GM19035 (cell line): ENCODE results near the gene RNASE12.

ENCODE experiments used
- ATAC-seq: cut with Tn5 transposase; IDR thresholded peaks from one replicate; pipeline ENCODE4 v1.9.1; 2021; ENCODE audit not compliant: unreplicated experiment

The RNASE12 gene

GRCh38 chr14:20546877-20547276 is 44.3 kb downstream of the RNASE12 start:
- no peak for ATAC-seq
